Measurements from ENCODE around the gene APBB2. TPM values are rescaled to one million over a fixed set of nuclear protein-coding genes. Genes with fewer than 3 reads are reported as not detected.

Gene APBB2
- total and polyA plus RNA-seq, 2 of the 8 experiments (the other 6 are each of a cell fraction or from before 2014, with no cell fraction given) = 58.7 to 59.4 TPM

GRCh38 chr4:41050116-41050515 lies 164.2 kb downstream of the APBB2 start:
- Histone ChIP-seq H3K14ac (ENCODE audit: insufficient read length) (no peak overlapping the region), H3K27ac (ENCODE audit: low read depth, low read length) (no peak overlapping the region), H2AFZ (ENCODE audit: low read length) (no peak overlapping the region), H4K5ac (ENCODE audit: insufficient read length, low read depth, low read length) (no peak overlapping the region), H3K36me3 (ENCODE audit: control insufficient read depth in 2 of 4, insufficient read depth in 4 of 4, low read length in 3 of 4) (no peaks in the 10 kb centered on the region), H3K23ac (ENCODE audit: insufficient read length) (no peak overlapping the region), H4K91ac (replicated peaks; ENCODE audit: insufficient read length, low read length) (no peak overlapping the region), H3K9ac (replicated peaks in 1 of 4; ENCODE audit: extremely low read depth in 1 of 4, low read depth in 3 of 4, low read length in 3 of 4) (no peak overlapping the region), H3K27me3 (replicated peaks in 1 of 4; ENCODE audit: control insufficient read depth in 3 of 4, extremely low read depth in 1 of 4, insufficient read depth in 3 of 4, low read length in 3 of 4) (no peaks in the 10 kb centered on the region; a peak in 1 of 7 replicates), H3K23me2 (ENCODE audit: low read depth, low read length) (no peaks in the 10 kb centered on the region), H2BK5ac (ENCODE audit: low read depth, low read length) (no peak overlapping the region), H3K79me1 (ENCODE audit: low read depth, low read length) (no peaks in the 10 kb centered on the region), H2BK120ac (replicated peaks; ENCODE audit: low read depth, low read length) (no peak overlapping the region), H2BK12ac (ENCODE audit: low read depth, low read length) (no peak overlapping the region), H2AK5ac (ENCODE audit: low read depth, low read length) (no peak overlapping the region), H3K56ac (replicated peaks; ENCODE audit: insufficient read length, low read depth, low read length) (no peak overlapping the region), H4K20me1 (replicated peaks in 1 of 2; ENCODE audit: control insufficient read depth in 1 of 2, insufficient read depth in 2 of 2, low read length in 2 of 2) (no peaks in the 10 kb centered on the region), H2BK15ac (ENCODE audit: low read length) (no peak overlapping the region), H3K4ac (replicated peaks; ENCODE audit: insufficient read length, low read depth, low read length) (no peak overlapping the region), H3K18ac (ENCODE audit: extremely low read depth, low read length) (no peak overlapping the region), H4K8ac (ENCODE audit: extremely low read depth, insufficient read depth, low read length) (no peak overlapping the region), H3K79me2 (ENCODE audit: control insufficient read depth in 1 of 2, insufficient read depth in 2 of 2, low read length in 2 of 2) (no peaks in the 10 kb centered on the region), H3K9me3 (ENCODE audit: insufficient read depth in 2 of 2, low read depth in 1 of 2, low read length in 1 of 2) (peaks cover 0 to 13% of the 10 kb centered on the region in 2 experiments; a peak in 1 of 4 replicates), H3K4me1 (replicated peaks in 1 of 4; ENCODE audit: control insufficient read depth in 3 of 4, insufficient read depth in 4 of 4, low read length in 3 of 4) (no peaks in the 10 kb centered on the region), H3K4me3 (ENCODE audit: extremely low read depth in 1 of 4, insufficient read depth in 2 of 4, low read depth in 3 of 4, low read length in 4 of 4) (no peak overlapping the region), H2BK20ac (ENCODE audit: low read length) (no peak overlapping the region), H3K4me2 (ENCODE audit: insufficient read depth in 1 of 2, low read depth in 2 of 2, low read length in 2 of 2) (no peak overlapping the region)
- WGBS, 2 experiments (ENCODE audit: extremely low coverage in 1 of 2, insufficient coverage in 1 of 2, insufficient read length in 1 of 2, insufficient replicate concordance in 2 of 2, low coverage in 1 of 2, low lambda C conversion rate in 2 of 2, missing lambda C conversion rate in 1 of 2) = 96% methylated on average over 1 of the region's 1 CpG; no CpG with 5 or more reads in 1 of the 2 experiments
- POLR2A ChIA-PET (ENCODE audit: partially characterized antibody) = no interaction called here
- CTCF ChIA-PET (ENCODE audit: partially characterized antibody) = interaction anchor here (1.0 kb wide), 1 partner anchor 70 kb away, joined by 4 read pairs; no protein-coding TSS in a partner anchor
- DNase-seq (ENCODE audit: low read depth in 1 of 2, low spot score in 2 of 2) (no peak), FAIRE-seq (no peak)
- TF ChIP-seq SIX5 (IDR thresholded peaks at IDR 0.05; ENCODE audit: low read depth, low read length) (no peak), NANOG (IDR thresholded peaks at IDR 0.05; ENCODE audit: insufficient read depth, low read depth, low read length, poor library complexity, severe bottlenecking) (no peak), RFX5 (IDR thresholded peaks at IDR 0.05; ENCODE audit: borderline replicate concordance, low read depth, low read length) (no peak), SIN3A (conservative IDR thresholded peaks at IDR 0.05 in 1 of 2, IDR thresholded peaks at IDR 0.05 in 1 of 2; ENCODE audit: low read depth in 1 of 2, low read length in 2 of 2) (no peak)

Data from H1 (cell line).